Measurements from ENCODE around the gene IGSF21.

The IGSF21 gene

DNA sequence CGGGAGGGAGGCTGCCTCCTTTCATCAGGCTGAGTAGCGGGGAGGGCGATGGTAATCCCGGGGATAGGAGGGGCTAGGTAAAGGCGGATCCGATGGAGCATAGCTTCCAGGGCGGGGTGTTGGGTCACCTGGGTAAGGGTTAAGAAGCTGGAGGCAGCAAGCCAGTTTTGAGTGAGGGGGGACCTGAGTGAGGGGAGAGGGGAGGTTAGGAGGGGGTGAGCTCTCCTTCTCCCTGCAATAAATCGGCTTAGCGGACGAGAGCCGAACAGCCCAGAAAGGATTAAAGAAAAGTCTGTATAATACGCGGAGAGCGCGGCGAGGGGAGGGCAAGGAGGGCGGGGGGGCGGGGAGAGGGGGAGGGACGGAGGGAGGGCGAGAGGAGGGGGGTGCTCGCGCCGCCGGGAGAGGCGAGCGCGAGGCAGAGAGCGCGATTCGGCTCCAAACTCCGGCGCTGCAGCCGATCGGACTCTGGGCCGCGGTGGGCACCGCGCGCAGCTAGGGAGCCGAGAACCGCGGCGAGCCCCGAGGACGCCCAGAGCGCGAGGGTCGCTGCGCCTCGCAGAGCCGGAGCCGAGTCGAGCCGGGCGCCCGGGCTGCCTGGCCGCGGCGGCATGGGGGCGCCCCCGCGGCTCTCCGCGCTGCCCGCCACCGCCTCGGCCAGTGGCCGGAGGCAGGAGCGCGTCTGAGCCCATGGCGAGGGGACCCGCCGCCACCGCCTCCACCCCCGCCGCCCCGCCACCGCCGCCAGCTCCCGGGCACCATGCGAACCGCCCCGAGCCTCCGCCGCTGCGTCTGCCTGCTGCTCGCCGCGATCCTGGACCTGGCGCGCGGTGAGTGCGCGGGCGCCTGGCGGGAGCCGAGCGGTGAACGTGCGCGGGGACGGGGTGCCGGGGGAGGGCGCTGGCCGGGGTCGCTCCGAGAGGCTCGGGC is at the start of gene IGSF21:
Gene IGSF21, plus strand, starts transcription at position 430 of the 930 bp plus-strand sequence. Its CDS starts 331 bp downstream, at position 761.
- Histone ChIP-seq H3K4me1 (ENCODE audit: insufficient read depth, low read length) (peaks cover 20% of the 10 kb centered on the region), H3K9me3 (ENCODE audit: low read length) (no peaks in the 10 kb centered on the region), H3K4me3 (ENCODE audit: low read depth in 1 of 2, low read length in 2 of 2) (peak within 1 kb of the TSS in 1 of 2 donors; percentile 8), H3K9ac (ENCODE audit: low read length) (no peak within 1 kb of the TSS), H3K27me3 (ENCODE audit: control insufficient read depth in 1 of 2, insufficient read depth in 2 of 2, low read length in 2 of 2) (peaks cover 38 to 71% of the 10 kb centered on the region in 2 donors), H3K36me3 (ENCODE audit: insufficient read depth, low read length) (no peaks in the 10 kb centered on the region), H3K27ac (ENCODE audit: low read depth, low read length) (no peak within 1 kb of the TSS)

GRCh38 chr1:18058206-18058921 is 49.2 kb upstream of the IGSF21 start:
- no peak overlapping the region for H3K9ac ChIP-seq (ENCODE audit: low read length)
- H3K27me3 ChIP-seq (ENCODE audit: control insufficient read depth in 1 of 2, insufficient read depth in 2 of 2, low read length in 2 of 2) = peaks cover 7 to 9% of the 10 kb centered on the region in 2 donors
- no peak overlapping the region for H3K27ac ChIP-seq (ENCODE audit: low read depth, low read length)
- no peaks in the 10 kb centered on the region for H3K4me1 ChIP-seq (ENCODE audit: insufficient read depth, low read length)
- no peaks in the 10 kb centered on the region for H3K9me3 ChIP-seq (ENCODE audit: low read length)
- H3K36me3 ChIP-seq (ENCODE audit: insufficient read depth, low read length) = no peaks in the 10 kb centered on the region
- no peak overlapping the region for H3K4me3 ChIP-seq (ENCODE audit: low read depth in 1 of 2, low read length in 2 of 2)

- Histone ChIP-seq H3K27ac (ENCODE audit: low read depth, low read length) (no peak overlapping the region), H3K9me3 (ENCODE audit: low read length) (no peaks in the 10 kb centered on the region), H3K27me3 (ENCODE audit: control insufficient read depth in 1 of 2, insufficient read depth in 2 of 2, low read length in 2 of 2) (peaks cover 8 to 9% of the 10 kb centered on the region in 2 donors), H3K4me1 (ENCODE audit: insufficient read depth, low read length) (no peaks in the 10 kb centered on the region), H3K9ac (ENCODE audit: low read length) (no peak overlapping the region), H3K36me3 (ENCODE audit: insufficient read depth, low read length) (no peaks in the 10 kb centered on the region), H3K4me3 (ENCODE audit: low read depth in 1 of 2, low read length in 2 of 2) (no peak overlapping the region)
Observed at GRCh38 chr1:18058981-18059605, 48.5 kb upstream of the IGSF21 start.

- H3K36me3 ChIP-seq (ENCODE audit: insufficient read depth, low read length) = no peaks in the 10 kb centered on the region
- no peaks in the 10 kb centered on the region for H3K4me1 ChIP-seq (ENCODE audit: insufficient read depth, low read length)
- H3K9me3 ChIP-seq (ENCODE audit: low read length) = no peaks in the 10 kb centered on the region
- no peak overlapping the region for H3K4me3 ChIP-seq (ENCODE audit: low read depth in 1 of 2, low read length in 2 of 2)
- no peak overlapping the region for H3K9ac ChIP-seq (ENCODE audit: low read length)
- peaks cover 13 to 17% of the 10 kb centered on the region in 2 donors for H3K27me3 ChIP-seq (ENCODE audit: control insufficient read depth in 1 of 2, insufficient read depth in 2 of 2, low read length in 2 of 2)
- no peak overlapping the region for H3K27ac ChIP-seq (ENCODE audit: low read depth, low read length)
Observed at GRCh38 chr1:18060366-18060765, 47.2 kb upstream of the IGSF21 start.

- Histone ChIP-seq H3K27me3 (ENCODE audit: control insufficient read depth in 1 of 2, insufficient read depth in 2 of 2, low read length in 2 of 2) (peaks cover 17 to 23% of the 10 kb centered on the region in 2 donors), H3K9ac (ENCODE audit: low read length) (no peak overlapping the region), H3K9me3 (ENCODE audit: low read length) (no peaks in the 10 kb centered on the region), H3K4me3 (ENCODE audit: low read depth in 1 of 2, low read length in 2 of 2) (no peak overlapping the region), H3K4me1 (ENCODE audit: insufficient read depth, low read length) (no peaks in the 10 kb centered on the region), H3K36me3 (ENCODE audit: insufficient read depth, low read length) (no peaks in the 10 kb centered on the region), H3K27ac (ENCODE audit: low read depth, low read length) (no peak overlapping the region)
Observed at GRCh38 chr1:18062185-18062584, 45.4 kb upstream of the IGSF21 start.

- H3K9ac ChIP-seq (ENCODE audit: low read length) = no peak overlapping the region
Observed at GRCh38 chr1:18064534-18064933, 43.1 kb upstream of the IGSF21 start.

DNA sequence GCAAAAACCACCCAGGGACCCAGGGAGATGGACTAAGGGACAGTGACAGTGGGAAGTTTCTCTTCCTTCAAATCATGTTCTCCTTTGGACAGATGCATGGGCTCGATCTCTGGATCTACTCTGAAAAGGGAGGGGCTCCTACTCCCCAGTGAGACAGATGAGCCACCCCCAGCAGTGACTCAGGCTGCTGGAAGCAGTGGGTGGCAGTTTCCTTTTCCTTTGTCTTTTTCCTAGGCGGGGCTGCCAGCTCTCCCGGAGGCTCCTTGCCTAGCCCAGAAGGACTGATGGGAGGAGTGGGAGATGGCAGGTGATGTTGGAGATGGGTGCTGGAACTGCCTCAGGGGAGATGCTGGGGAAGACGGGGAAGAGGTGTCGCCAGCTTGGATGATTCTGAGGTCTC is 41.0 kb upstream of the IGSF21 start:
- no peak overlapping the region for H3K27ac ChIP-seq (ENCODE audit: low read depth, low read length)
- no peaks in the 10 kb centered on the region for H3K9me3 ChIP-seq (ENCODE audit: low read length)
- H3K27me3 ChIP-seq (ENCODE audit: control insufficient read depth in 1 of 2, insufficient read depth in 2 of 2, low read length in 2 of 2) = peaks cover 9 to 15% of the 10 kb centered on the region in 2 donors
- no peaks in the 10 kb centered on the region for H3K36me3 ChIP-seq (ENCODE audit: insufficient read depth, low read length)
- no peak overlapping the region for H3K9ac ChIP-seq (ENCODE audit: low read length)
- H3K4me3 ChIP-seq (ENCODE audit: low read depth in 1 of 2, low read length in 2 of 2) = no peak overlapping the region
- no peaks in the 10 kb centered on the region for H3K4me1 ChIP-seq (ENCODE audit: insufficient read depth, low read length)

More at GRCh38 chr1:18064534-18064933, 43.1 kb upstream of the IGSF21 start:
- no peaks in the 10 kb centered on the region for H3K9me3 ChIP-seq (ENCODE audit: low read length)
- no peak overlapping the region for H3K4me3 ChIP-seq (ENCODE audit: low read depth in 1 of 2, low read length in 2 of 2)
- H3K27me3 ChIP-seq (ENCODE audit: control insufficient read depth in 1 of 2, insufficient read depth in 2 of 2, low read length in 2 of 2) = peaks cover 11 to 15% of the 10 kb centered on the region in 2 donors
- H3K36me3 ChIP-seq (ENCODE audit: insufficient read depth, low read length) = no peaks in the 10 kb centered on the region
- H3K27ac ChIP-seq (ENCODE audit: low read depth, low read length) = no peak overlapping the region
- H3K4me1 ChIP-seq (ENCODE audit: insufficient read depth, low read length) = no peaks in the 10 kb centered on the region

DNA sequence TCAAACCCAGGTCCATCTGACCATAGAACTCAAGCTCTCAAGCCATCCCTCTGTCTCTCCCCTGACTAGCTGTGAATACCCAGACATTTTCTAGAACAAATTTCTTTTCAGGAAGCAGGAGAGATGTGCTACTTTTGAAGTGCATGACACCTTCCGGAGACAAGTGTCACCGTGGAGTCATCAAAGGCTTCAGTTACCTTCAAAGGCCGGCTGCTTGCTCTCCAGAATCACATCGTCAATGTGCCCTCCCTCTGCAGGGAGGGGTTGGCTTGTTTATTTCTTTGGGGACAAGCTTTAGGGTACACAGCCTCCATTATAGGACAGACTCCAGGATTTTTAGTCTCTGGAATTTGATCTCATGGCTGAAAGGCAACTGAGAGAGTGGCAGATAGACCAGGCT is 37.7 kb upstream of the IGSF21 start:
- Histone ChIP-seq H3K9ac (ENCODE audit: low read length) (no peak overlapping the region), H3K4me3 (ENCODE audit: low read depth in 1 of 2, low read length in 2 of 2) (no peak overlapping the region), H3K27ac (ENCODE audit: low read depth, low read length) (no peak overlapping the region), H3K4me1 (ENCODE audit: insufficient read depth, low read length) (no peaks in the 10 kb centered on the region), H3K27me3 (ENCODE audit: control insufficient read depth in 1 of 2, insufficient read depth in 2 of 2, low read length in 2 of 2) (peaks cover 9 to 10% of the 10 kb centered on the region in 2 donors), H3K9me3 (ENCODE audit: low read length) (no peaks in the 10 kb centered on the region), H3K36me3 (ENCODE audit: insufficient read depth, low read length) (no peaks in the 10 kb centered on the region)

DNA sequence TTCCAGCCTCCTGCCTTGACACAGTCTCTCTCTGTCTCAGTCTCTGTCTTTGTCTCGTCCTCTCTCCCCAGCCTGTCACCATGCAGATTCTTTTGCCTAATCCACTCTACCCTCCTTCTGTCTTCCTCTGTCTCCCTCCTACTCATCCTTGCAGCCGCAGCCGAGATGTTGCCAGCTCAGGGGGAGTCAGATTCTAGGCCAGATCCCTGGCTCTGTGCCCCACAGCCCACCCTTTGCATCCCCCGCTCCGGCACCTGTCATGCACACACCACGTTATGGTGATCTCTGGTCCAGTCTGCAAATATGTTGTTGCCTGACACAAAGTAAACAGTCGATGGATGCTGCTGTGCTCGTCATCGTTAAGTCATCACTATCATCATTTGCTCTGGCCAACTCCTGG is 35.5 kb upstream of the IGSF21 start:
- Histone ChIP-seq H3K9ac (ENCODE audit: low read length) (no peak overlapping the region), H3K27ac (ENCODE audit: low read depth, low read length) (no peak overlapping the region), H3K9me3 (ENCODE audit: low read length) (no peaks in the 10 kb centered on the region), H3K4me1 (ENCODE audit: insufficient read depth, low read length) (no peaks in the 10 kb centered on the region), H3K4me3 (ENCODE audit: low read depth in 1 of 2, low read length in 2 of 2) (no peak overlapping the region), H3K27me3 (ENCODE audit: control insufficient read depth in 1 of 2, insufficient read depth in 2 of 2, low read length in 2 of 2) (no peaks in the 10 kb centered on the region), H3K36me3 (ENCODE audit: insufficient read depth, low read length) (no peaks in the 10 kb centered on the region)

- no peak overlapping the region for H3K9ac ChIP-seq (ENCODE audit: low read length)
- H3K4me1 ChIP-seq (ENCODE audit: insufficient read depth, low read length) = no peaks in the 10 kb centered on the region
- no peaks in the 10 kb centered on the region for H3K9me3 ChIP-seq (ENCODE audit: low read length)
- no peaks in the 10 kb centered on the region for H3K27me3 ChIP-seq (ENCODE audit: control insufficient read depth in 1 of 2, insufficient read depth in 2 of 2, low read length in 2 of 2)
- H3K4me3 ChIP-seq (ENCODE audit: low read depth in 1 of 2, low read length in 2 of 2) = no peak overlapping the region
- no peak overlapping the region for H3K27ac ChIP-seq (ENCODE audit: low read depth, low read length)
- H3K36me3 ChIP-seq (ENCODE audit: insufficient read depth, low read length) = no peaks in the 10 kb centered on the region
Observed at GRCh38 chr1:18073066-18073642, 34.4 kb upstream of the IGSF21 start.

DNA sequence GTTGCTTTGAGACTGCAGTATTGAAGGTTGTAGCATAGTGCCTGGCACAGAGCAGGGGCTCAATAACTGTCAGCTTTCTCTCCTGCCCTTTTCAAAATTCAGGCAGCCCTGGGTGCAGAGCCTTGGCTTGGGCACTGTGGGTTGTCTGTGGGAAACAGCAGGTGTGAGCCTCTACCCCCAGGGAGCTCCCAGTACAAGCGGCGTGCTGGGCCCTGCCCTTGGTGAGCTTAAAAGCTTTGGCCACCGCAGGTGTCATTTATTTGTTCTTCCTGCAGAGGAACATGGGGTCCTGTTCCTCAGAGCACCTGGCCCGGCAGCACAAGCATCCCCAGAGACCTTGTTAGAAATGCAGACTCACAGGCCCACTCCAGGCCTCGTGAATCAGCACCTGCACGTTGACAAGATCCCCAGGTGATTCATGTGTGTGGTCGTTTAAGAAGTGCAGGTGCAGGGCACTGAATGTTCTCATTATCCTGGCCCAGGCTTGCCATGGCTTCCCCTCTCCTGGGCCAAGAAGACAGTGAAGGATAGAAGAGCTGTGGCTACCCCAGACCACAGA is 29.9 kb upstream of the IGSF21 start:
- no peaks in the 10 kb centered on the region for H3K36me3 ChIP-seq (ENCODE audit: insufficient read depth, low read length)
- no peaks in the 10 kb centered on the region for H3K27me3 ChIP-seq (ENCODE audit: control insufficient read depth in 1 of 2, insufficient read depth in 2 of 2, low read length in 2 of 2)
- no peak overlapping the region for H3K4me3 ChIP-seq (ENCODE audit: low read depth in 1 of 2, low read length in 2 of 2)
- H3K9me3 ChIP-seq (ENCODE audit: low read length) = no peaks in the 10 kb centered on the region
- H3K4me1 ChIP-seq (ENCODE audit: insufficient read depth, low read length) = no peaks in the 10 kb centered on the region
- H3K27ac ChIP-seq (ENCODE audit: low read depth, low read length) = no peak overlapping the region
- no peak overlapping the region for H3K9ac ChIP-seq (ENCODE audit: low read length)

Data from muscle layer of colon (tissue), 2 donors.